ENCODE measurements around the gene OBSL1.

The OBSL1 gene

GRCh38 chr2:219571311-219572236 lies at the start of gene OBSL1:
OBSL1 (minus strand) TSS chr2:219571539; CDS start chr2:219571232, 307 bp downstream.
- DNase-seq: peak; percentile 25

- no peak for DNase-seq
These were observed 49.2 kb upstream of the OBSL1 start for GRCh38 chr2:219620546-219620945.

GRCh38 chr2:219619235-219619634 lies 47.9 kb upstream of the OBSL1 start:
- no peak for DNase-seq

- no peak for DNase-seq
These were observed 47.4 kb upstream of the OBSL1 start for GRCh38 chr2:219618733-219619122.

GRCh38 chr2:219616550-219616949 lies 45.2 kb upstream of the OBSL1 start:
- no peak for DNase-seq

GRCh38 chr2:219615894-219616293 lies 44.6 kb upstream of the OBSL1 start:
- DNase-seq: no peak

- no peak for DNase-seq
These were observed 43.7 kb upstream of the OBSL1 start for GRCh38 chr2:219615036-219615435.

- DNase-seq: no peak
These were observed 42.9 kb upstream of the OBSL1 start for GRCh38 chr2:219614076-219614860.

- DNase-seq: no peak
These were observed 42.2 kb upstream of the OBSL1 start for GRCh38 chr2:219613461-219614070.

DNA sequence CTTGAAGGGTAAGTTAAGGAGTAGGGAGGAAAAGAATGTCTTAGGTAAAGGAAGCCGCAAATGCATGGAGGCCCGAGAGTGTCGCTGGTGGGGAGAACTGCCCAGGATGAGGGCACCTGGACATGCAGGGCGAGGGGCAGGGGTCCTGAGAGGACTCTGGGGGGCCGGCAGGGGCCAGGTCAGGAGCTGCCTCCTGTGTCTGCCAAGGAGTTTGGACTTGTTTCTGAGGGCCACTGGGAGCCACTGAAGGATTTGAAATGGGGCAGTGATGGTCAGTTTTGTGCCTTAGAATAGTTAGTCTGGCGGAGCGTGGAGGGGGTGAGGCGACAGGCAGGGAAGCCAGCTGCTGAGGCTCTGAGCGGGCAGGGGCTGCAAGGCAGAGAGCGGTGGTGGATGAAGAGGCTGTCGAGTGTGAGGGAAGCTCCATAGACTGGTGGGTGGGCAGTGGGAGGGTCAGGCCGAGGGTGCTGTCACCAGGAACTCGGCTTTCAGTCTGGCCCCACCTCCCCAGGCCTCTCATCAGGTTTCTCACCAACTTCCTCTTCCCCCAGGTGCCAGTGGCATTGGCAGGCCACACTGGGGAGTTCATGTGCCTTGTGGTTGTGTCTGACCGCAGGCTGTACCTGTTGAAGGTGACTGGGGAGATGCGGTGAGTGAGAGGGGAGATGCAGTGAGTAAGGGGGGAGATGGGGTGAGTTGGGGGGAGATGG lies 41.4 kb upstream of the OBSL1 start:
- no peak for DNase-seq

- no peak for DNase-seq
These were observed 40.7 kb upstream of the OBSL1 start for GRCh38 chr2:219611866-219612576.

GRCh38 chr2:219611306-219611705 lies 40.0 kb upstream of the OBSL1 start:
- no peak for DNase-seq

- DNase-seq: no peak
These were observed 37.9 kb upstream of the OBSL1 start for GRCh38 chr2:219609149-219609750.

- DNase-seq: no peak
These were observed 37.1 kb upstream of the OBSL1 start for GRCh38 chr2:219608399-219608964.

- DNase-seq: no peak
These were observed 36.6 kb upstream of the OBSL1 start for GRCh38 chr2:219607931-219608330.

- DNase-seq: no peak
These were observed 34.2 kb upstream of the OBSL1 start for GRCh38 chr2:219605607-219605954.

DNA sequence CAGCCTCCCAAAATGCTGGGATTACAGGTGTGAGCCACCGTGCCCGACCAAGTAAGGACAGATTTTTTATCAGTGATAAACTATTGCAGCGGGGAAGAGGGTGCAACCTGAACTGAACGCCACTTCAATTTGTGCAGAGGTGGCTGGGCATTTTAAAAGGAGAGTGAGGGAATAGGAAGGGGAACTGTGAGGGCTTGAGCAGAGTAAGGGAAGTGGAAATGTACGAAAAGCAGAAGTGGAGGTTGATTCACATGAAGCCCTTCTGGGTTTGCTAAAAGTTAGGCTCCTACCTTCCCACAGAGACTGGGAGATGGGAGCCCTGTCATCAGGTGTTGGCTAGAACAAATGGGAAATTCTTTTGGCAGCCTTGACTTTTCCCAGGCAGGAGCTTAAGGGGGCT lies 32.4 kb upstream of the OBSL1 start:
- DNase-seq: no peak

GRCh38 chr2:219598308-219599078 lies 27.2 kb upstream of the OBSL1 start:
- DNase-seq: no peak

DNA sequence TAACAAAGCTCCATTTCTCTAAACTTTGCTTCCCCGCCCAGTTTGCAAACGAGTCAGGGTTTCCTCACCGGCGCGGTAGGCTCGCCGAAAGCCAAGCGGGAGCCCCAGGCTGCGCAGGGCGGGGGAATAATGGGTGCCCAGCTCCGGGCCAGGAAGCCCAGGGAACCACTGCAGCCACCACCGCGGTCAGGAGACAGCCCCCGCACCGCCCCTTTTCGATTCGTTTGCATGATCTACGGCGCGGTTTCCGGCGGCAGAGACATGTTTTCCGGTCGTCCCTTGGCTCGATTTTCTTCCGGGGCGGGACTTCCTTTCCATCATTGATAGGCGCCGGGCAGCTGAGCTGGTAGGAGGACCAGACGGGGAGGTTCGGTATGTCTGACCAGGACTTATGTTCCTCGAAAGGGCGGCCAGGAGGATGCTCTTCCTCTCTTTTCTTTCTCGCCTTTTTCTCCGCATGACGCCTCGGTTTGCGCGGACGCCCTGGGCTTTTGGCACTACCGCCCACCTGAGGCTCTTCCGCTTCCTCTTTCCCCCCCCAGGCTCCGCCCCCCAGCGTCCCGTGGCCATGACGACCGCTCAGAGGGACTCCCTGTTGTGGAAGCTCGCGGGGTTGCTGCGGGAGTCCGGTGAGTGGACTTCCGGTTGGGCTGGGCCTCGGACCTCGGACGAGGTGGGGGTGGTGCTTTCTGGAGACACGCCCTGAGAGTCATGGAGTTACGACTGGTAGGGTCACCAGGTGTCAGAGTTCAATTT lies 26.4 kb upstream of the OBSL1 start, which contains the start of gene STK11IP:
TSS of gene STK11IP (plus strand) at position 306 of the 756 bp plus-strand sequence. CDS start at position 569, 263 bp downstream.
- DNase-seq: peak; percentile 93
